Vagina (tissue), 2 donors: Measurements from ENCODE around the gene KRTAP10-10. TPM values are rescaled to one million over a fixed set of nuclear protein-coding genes. Genes with fewer than 3 reads are reported as not detected.
A peak's percentile ranks its signal among the peaks of the same experiment; 100 is the strongest.
"Not testable (repeated sequence)": the region's sequence is repeated elsewhere in the genome, so short reads cannot be mapped to it uniquely, and the experiment has no call there.

Source experiments
- DNase-seq, 2 donors: peaks; one replicate each; pipeline ENCODE4 v3.0.0-alpha.2; 2017; ENCODE audit errors: extremely low spot score in 2 of 2
- H3K27ac ChIP-seq: fragments of 200-600 bp; sonication (generic); one replicate; pipeline ENCODE4 v1.5.1; 2019
- H3K27me3 ChIP-seq: fragments of 200-600 bp; sonication (generic); one replicate; pipeline ENCODE4 v1.5.1; 2019
- H3K36me3 ChIP-seq, 2 donors: fragments of 200-600 bp; sonication (generic); one replicate each; pipeline ENCODE4 v1.5.1; 2017 to 2019
- H3K4me1 ChIP-seq: fragments of 200-600 bp; sonication (generic); one replicate; pipeline ENCODE4 v1.5.1; 2019
- H3K4me3 ChIP-seq, 2 donors: fragments of 200-600 bp; sonication (generic); 1 replicate in 1 of 2; 2 replicates in 1 of 2; pipeline ENCODE4 v1.5.1; 2016 to 2019
- H3K9me3 ChIP-seq: fragments of 200-600 bp; sonication (generic); one replicate; pipeline ENCODE4 v1.5.1; 2019
- CTCF ChIP-seq, 3 experiments: fragments of 450-650 bp in 2 of 3; fragments of 200-600 bp in 1 of 3; sonication (generic) in 1 of 3; IDR thresholded peaks; one replicate each; pipeline ENCODE4 v1.5.1; 2017 to 2019; ENCODE audit warnings: antibody characterized with exemption in 3 of 3, mild to moderate bottlenecking in 2 of 3, moderate library complexity in 2 of 3
- POLR2A ChIP-seq, 2 donors: fragments of 450-650 bp; IDR thresholded peaks; one replicate each; pipeline ENCODE4 v1.6.1; 2017; ENCODE audit warnings: antibody characterized with exemption in 2 of 2, mild to moderate bottlenecking in 2 of 2, moderate library complexity in 2 of 2
- POLR2AphosphoS5 ChIP-seq, 2 donors: sonication (generic); formaldehyde crosslinking; IDR thresholded peaks; one replicate each; pipeline ENCODE4 v1.9.0; 2017; ENCODE audit warnings: antibody characterized with exemption in 2 of 2, mild to moderate bottlenecking in 2 of 2, low read depth in 1 of 2; ENCODE audit not compliant: insufficient read depth in 1 of 2
- intact Hi-C: fragments of 100-400 bp; cut with DNase I; formaldehyde crosslinking; loops from one replicate; pipeline ENCODE4 v1.15.1; 2023
- total RNA-seq: library from RNA; depleted of rRNA; stranded (reverse); fragments of >200 nt; gene quantifications from one replicate; pipeline ENCODE4 v1.2.3, GENCODE V29; 2016

Gene KRTAP10-10
- total RNA-seq, 1 donor from 2014 or later, result not detected

- TF ChIP-seq POLR2AphosphoS5 (IDR thresholded peaks at IDR 0.05; ENCODE audit: insufficient read depth in 1 of 2, low read depth in 1 of 2), result no peak
- no peak for TF ChIP-seq POLR2A (IDR thresholded peaks at IDR 0.05)
- TF ChIP-seq CTCF (IDR thresholded peaks at IDR 0.05), result no peak
- intact Hi-C loops, result no loop called here
- no peak for DNase-seq
- Histone ChIP-seq H3K4me3 (no peak overlapping the region), H3K36me3 (no peaks in the 10 kb centered on the region), H3K27me3 (no peaks in the 10 kb centered on the region), H3K9me3 (no peaks in the 10 kb centered on the region), H3K27ac (no peak overlapping the region), H3K4me1 (no peaks in the 10 kb centered on the region)
Observed at GRCh38 chr21:44606495-44606894, 30.7 kb upstream of the KRTAP10-10 start.

GRCh38 chr21:44609193-44609592 is 28.0 kb upstream of the KRTAP10-10 start:
- Histone ChIP-seq H3K36me3 (no peaks in the 10 kb centered on the region), H3K9me3 (peaks cover 5% of the 10 kb centered on the region), H3K27me3 (no peaks in the 10 kb centered on the region), H3K4me1 (no peaks in the 10 kb centered on the region), H3K4me3 (no peak overlapping the region), H3K27ac (no peak overlapping the region)
- TF ChIP-seq POLR2A (IDR thresholded peaks at IDR 0.05), result no peak
- TF ChIP-seq CTCF (IDR thresholded peaks at IDR 0.05), result no peak
- no peak for TF ChIP-seq POLR2AphosphoS5 (IDR thresholded peaks at IDR 0.05; ENCODE audit: insufficient read depth in 1 of 2, low read depth in 1 of 2)
- no peak for DNase-seq
- intact Hi-C loops, result no loop called here

DNA sequence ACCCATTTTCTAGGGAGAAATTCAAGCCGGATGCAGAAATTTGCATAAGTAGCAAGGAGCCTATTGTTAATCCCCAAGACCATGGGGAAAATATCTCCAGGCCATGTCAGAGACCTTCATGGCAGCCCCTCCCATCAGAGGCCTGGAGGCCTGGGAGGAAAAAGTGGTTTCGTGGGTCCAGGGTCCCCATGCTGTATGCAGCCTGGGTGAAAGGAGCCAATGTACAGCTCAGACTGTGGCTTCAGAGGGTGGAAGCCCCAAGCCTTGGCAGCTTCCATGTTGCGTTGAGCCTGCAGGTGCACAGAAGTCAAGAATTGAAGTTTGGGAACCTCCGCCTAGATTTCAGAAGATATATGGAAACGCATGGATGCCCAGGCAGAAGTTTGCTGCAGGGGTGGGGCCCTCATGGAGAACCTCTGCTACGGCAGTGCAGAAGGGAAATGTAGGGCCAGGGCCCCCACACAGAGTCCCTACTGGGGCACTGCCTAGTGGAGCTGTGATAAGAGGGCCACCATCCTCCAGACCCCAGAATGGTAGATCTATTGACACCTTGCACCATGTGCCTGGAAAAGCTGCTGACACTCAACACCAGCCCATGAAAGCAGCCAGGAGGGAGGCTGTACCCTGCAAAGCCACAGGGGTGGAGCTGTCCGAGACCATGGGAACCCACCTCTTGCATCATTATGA is 26.9 kb upstream of the KRTAP10-10 start:
- H3K27me3 ChIP-seq, H3K27ac ChIP-seq, H3K4me3 ChIP-seq, H3K4me1 ChIP-seq, intact Hi-C loops, H3K36me3 ChIP-seq, H3K9me3 ChIP-seq, DNase-seq: not testable (repeated sequence)

DNA sequence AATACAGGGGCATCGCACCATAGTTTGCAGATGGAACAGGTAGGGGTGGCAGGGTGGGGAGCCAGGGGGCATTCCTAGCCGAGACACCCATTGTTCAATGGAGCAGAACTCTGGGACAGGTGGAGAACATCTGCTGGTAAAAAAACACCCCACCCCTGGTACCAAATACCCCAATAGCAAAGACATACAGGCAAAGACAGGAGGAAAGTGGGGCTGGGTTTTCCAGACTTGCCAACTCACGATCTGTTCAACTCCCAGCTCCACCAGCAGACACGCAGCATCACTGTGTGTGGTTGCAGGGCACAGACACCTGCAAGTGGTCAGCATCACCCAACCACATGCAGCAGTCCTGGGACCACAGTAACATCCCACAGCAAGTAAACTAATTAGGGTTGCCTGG is 25.6 kb upstream of the KRTAP10-10 start:
- H3K27ac ChIP-seq, result no peak overlapping the region
- no peaks in the 10 kb centered on the region for H3K27me3 ChIP-seq
- H3K36me3 ChIP-seq, result no peaks in the 10 kb centered on the region
- no peak for TF ChIP-seq CTCF (IDR thresholded peaks at IDR 0.05)
- no peak for TF ChIP-seq POLR2AphosphoS5 (IDR thresholded peaks at IDR 0.05; ENCODE audit: insufficient read depth in 1 of 2, low read depth in 1 of 2)
- no peak for TF ChIP-seq POLR2A (IDR thresholded peaks at IDR 0.05)
- peaks cover 5% of the 10 kb centered on the region for H3K9me3 ChIP-seq
- intact Hi-C loops, result no loop called here
- H3K4me3 ChIP-seq, result no peak overlapping the region
- no peaks in the 10 kb centered on the region for H3K4me1 ChIP-seq
- peak in 1 of 2 donors; percentile 58 for DNase-seq

GRCh38 chr21:44612029-44612486 is 25.1 kb upstream of the KRTAP10-10 start, which contains the start of gene KRTAP10-8:
KRTAP10-8 (plus strand) TSS chr21:44612079; CDS start chr21:44612101, 22 bp downstream.
- peak in 1 of 2 donors; percentile 74 for DNase-seq

More at GRCh38 chr21:44612029-44612486, 25.1 kb upstream of the KRTAP10-10 start, which contains the start of gene KRTAP10-8:
- Histone ChIP-seq H3K4me3 (no peak within 1 kb of the TSS), H3K27me3 (no peaks in the 10 kb centered on the region), H3K36me3 (no peaks in the 10 kb centered on the region), H3K4me1 (no peaks in the 10 kb centered on the region), H3K9me3 (peaks cover 5% of the 10 kb centered on the region), H3K27ac (no peak within 1 kb of the TSS)
- no peak for TF ChIP-seq POLR2AphosphoS5 (IDR thresholded peaks at IDR 0.05; ENCODE audit: insufficient read depth in 1 of 2, low read depth in 1 of 2)
- no peak for TF ChIP-seq POLR2A (IDR thresholded peaks at IDR 0.05)
- TF ChIP-seq CTCF (IDR thresholded peaks at IDR 0.05), result no peak
- intact Hi-C loops, result no loop called here
